HAP-1 (cell line): ENCODE results near the gene COA5.

Experiments used
- DNase-seq, 2 experiments: peaks; one replicate each; pipeline ENCODE4 v3.0.0-alpha.2; 2016 to 2020; ENCODE audit warnings: low spot score in 2 of 2
- H3K27me3 ChIP-seq: fragments of 250-450 bp; sonication (Bioruptor Pico); 2 replicates; pipeline ENCODE4 v1.5.1; 2020; ENCODE audit warnings: low read depth, mild to moderate bottlenecking, moderate library complexity
- H3K36me3 ChIP-seq: fragments of 250-450 bp; sonication (Bioruptor Pico); replicated peaks from 2 replicates; pipeline ENCODE4 v1.5.1; 2020; ENCODE audit warnings: mild to moderate bottlenecking
- H3K4me1 ChIP-seq: fragments of 250-450 bp; sonication (Bioruptor Pico); 2 replicates; pipeline ENCODE4 v1.5.1; 2020; ENCODE audit warnings: mild to moderate bottlenecking
- H3K4me3 ChIP-seq: fragments of 250-450 bp; sonication (Bioruptor Pico); 2 replicates; pipeline ENCODE4 v1.5.1; 2020; ENCODE audit warnings: mild to moderate bottlenecking, moderate library complexity
- H3K9me3 ChIP-seq: fragments of 250-450 bp; sonication (Bioruptor Pico); 2 replicates; pipeline ENCODE4 v1.5.1; 2020; ENCODE audit warnings: mild to moderate bottlenecking, moderate library complexity
- in situ Hi-C: fragments of 300-500 bp; cut with MboI; formaldehyde crosslinking; loops from 3 replicates; pipeline ENCODE4 v1.14.3; 2020; ENCODE audit warnings: low sequenced_read_pairs, inconsistent platforms, mixed read lengths

COA5 gene

GRCh38 chr2:98561018-98561417, 47.3 kb downstream of the COA5 start:
- in situ Hi-C loops, result no loop called here
- H3K36me3 ChIP-seq, result peaks cover 21% of the 10 kb centered on the region
- no peaks in the 10 kb centered on the region for H3K4me1 ChIP-seq
- no peak for DNase-seq
- H3K9me3 ChIP-seq, result no peaks in the 10 kb centered on the region
- H3K4me3 ChIP-seq, result no peak overlapping the region
- no peaks in the 10 kb centered on the region for H3K27me3 ChIP-seq

GRCh38 chr2:98560256-98560771, 48.0 kb downstream of the COA5 start:
- Histone ChIP-seq H3K27me3 (no peaks in the 10 kb centered on the region), H3K36me3 (peaks cover 23% of the 10 kb centered on the region), H3K4me1 (no peaks in the 10 kb centered on the region), H3K4me3 (no peak overlapping the region), H3K9me3 (no peaks in the 10 kb centered on the region)
- in situ Hi-C loops, result no loop called here
- no peak for DNase-seq

GRCh38 chr2:98559581-98559980, 48.7 kb downstream of the COA5 start:
- Histone ChIP-seq H3K9me3 (no peaks in the 10 kb centered on the region), H3K4me3 (no peak overlapping the region), H3K4me1 (no peaks in the 10 kb centered on the region), H3K36me3 (peaks cover 18% of the 10 kb centered on the region), H3K27me3 (no peaks in the 10 kb centered on the region)
- no peak for DNase-seq
- in situ Hi-C loops, result no loop called here

- in situ Hi-C loops, result no loop called here
- Histone ChIP-seq H3K27me3 (no peaks in the 10 kb centered on the region), H3K4me3 (no peak overlapping the region), H3K36me3 (peaks cover 16% of the 10 kb centered on the region), H3K4me1 (no peaks in the 10 kb centered on the region), H3K9me3 (no peaks in the 10 kb centered on the region)
- no peak for DNase-seq
Observed at GRCh38 chr2:98558852-98559530, 49.3 kb downstream of the COA5 start.

- Histone ChIP-seq H3K9me3 (no peaks in the 10 kb centered on the region), H3K4me3 (no peak overlapping the region), H3K27me3 (no peaks in the 10 kb centered on the region), H3K4me1 (no peaks in the 10 kb centered on the region), H3K36me3 (peaks cover 29% of the 10 kb centered on the region)
- no peak for DNase-seq
- in situ Hi-C loops, result no loop called here
Observed at GRCh38 chr2:98556344-98557033, 51.8 kb downstream of the COA5 start.

GRCh38 chr2:98555696-98556095, 52.6 kb downstream of the COA5 start:
- no peaks in the 10 kb centered on the region for H3K27me3 ChIP-seq
- no peaks in the 10 kb centered on the region for H3K9me3 ChIP-seq
- peaks cover 29% of the 10 kb centered on the region for H3K36me3 ChIP-seq
- DNase-seq, result no peak
- no peak overlapping the region for H3K4me3 ChIP-seq
- no peaks in the 10 kb centered on the region for H3K4me1 ChIP-seq
- in situ Hi-C loops, result no loop called here

GRCh38 chr2:98554116-98554861, 54.0 kb downstream of the COA5 start:
- H3K4me1 ChIP-seq, result no peaks in the 10 kb centered on the region
- in situ Hi-C loops, result no loop called here
- no peak for DNase-seq
- H3K9me3 ChIP-seq, result no peaks in the 10 kb centered on the region
- peaks cover 29% of the 10 kb centered on the region for H3K36me3 ChIP-seq
- H3K4me3 ChIP-seq, result no peak overlapping the region
- no peaks in the 10 kb centered on the region for H3K27me3 ChIP-seq

- in situ Hi-C loops, result no loop called here
- peaks cover 26% of the 10 kb centered on the region for H3K36me3 ChIP-seq
Observed at GRCh38 chr2:98552499-98553179, 55.7 kb downstream of the COA5 start.

GRCh38 chr2:98551316-98551715, 57.0 kb downstream of the COA5 start:
- in situ Hi-C loops, result no loop called here
- H3K36me3 ChIP-seq, result peaks cover 23% of the 10 kb centered on the region

More at GRCh38 chr2:98552499-98553179, 55.7 kb downstream of the COA5 start:
- Histone ChIP-seq H3K9me3 (no peaks in the 10 kb centered on the region), H3K27me3 (no peaks in the 10 kb centered on the region), H3K4me3 (no peak overlapping the region), H3K4me1 (no peaks in the 10 kb centered on the region)
- DNase-seq, result no peak

GRCh38 chr2:98550165-98550564, 58.1 kb downstream of the COA5 start:
- Histone ChIP-seq H3K4me1 (no peaks in the 10 kb centered on the region), H3K27me3 (no peaks in the 10 kb centered on the region), H3K4me3 (no peak overlapping the region), H3K9me3 (no peaks in the 10 kb centered on the region), H3K36me3 (peaks cover 26% of the 10 kb centered on the region)
- DNase-seq, result no peak
- in situ Hi-C loops, result no loop called here

More at GRCh38 chr2:98551316-98551715, 57.0 kb downstream of the COA5 start:
- no peaks in the 10 kb centered on the region for H3K27me3 ChIP-seq
- H3K9me3 ChIP-seq, result no peaks in the 10 kb centered on the region
- DNase-seq, result no peak
- no peaks in the 10 kb centered on the region for H3K4me1 ChIP-seq
- H3K4me3 ChIP-seq, result no peak overlapping the region
